ENCODE data around the gene PIK3CB.
"Not testable (repeated sequence)": the region's sequence is repeated elsewhere in the genome, so short reads cannot be mapped to it uniquely, and the experiment has no call there.

PIK3CB gene

DNA sequence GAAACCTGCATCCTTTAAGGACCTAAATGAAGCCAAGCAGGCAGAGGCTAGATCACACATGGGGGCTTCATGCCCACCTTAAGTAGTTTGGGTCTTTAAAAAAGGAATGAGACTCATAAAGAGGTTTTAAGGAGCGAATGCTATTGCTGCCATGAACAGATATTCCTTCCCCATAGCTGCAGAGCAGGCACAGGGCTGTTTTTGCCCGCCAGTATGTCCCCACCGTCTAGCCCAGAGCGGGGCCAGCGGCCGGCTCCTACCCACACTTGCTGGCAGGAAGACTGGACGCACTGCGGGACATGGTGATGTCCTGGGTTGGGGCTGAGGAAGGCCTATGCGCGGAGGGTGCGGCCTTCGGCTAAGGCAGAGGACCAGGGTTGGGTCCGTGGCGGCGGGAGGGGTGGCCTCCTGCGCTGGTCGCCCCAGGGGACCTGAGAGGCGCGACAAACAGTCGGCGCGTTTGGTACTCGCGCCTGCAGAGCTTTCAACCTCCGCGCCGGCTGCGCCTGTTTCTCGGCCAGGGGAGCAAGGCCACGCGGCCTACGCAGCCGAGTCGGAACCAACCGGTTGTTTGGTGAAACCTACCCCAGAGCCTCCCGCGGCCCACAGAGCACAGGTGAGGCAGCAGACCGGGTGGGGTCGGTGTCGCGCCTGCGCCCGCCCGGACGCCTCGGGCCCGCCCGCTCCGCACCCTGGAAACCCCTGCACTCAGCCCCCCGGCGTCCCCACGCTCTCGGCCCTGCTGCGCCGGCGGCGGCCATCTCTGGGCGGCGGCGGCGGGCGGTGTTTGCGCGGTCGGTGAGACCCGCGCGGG is 226.2 kb downstream of the PIK3CB start, which contains the start of gene FAIM:
Gene FAIM, plus strand, starts transcription at position 450 of the 814 bp plus-strand sequence. CDS start 10,956 bp downstream, outside the sequence.
- DNase-seq (ENCODE audit: low read depth), result peak; percentile 76
- H3K4me3 ChIP-seq (ENCODE audit: low read length), result peak within 1 kb of the TSS; percentile 76
- TF ChIP-seq, protein P1, sequence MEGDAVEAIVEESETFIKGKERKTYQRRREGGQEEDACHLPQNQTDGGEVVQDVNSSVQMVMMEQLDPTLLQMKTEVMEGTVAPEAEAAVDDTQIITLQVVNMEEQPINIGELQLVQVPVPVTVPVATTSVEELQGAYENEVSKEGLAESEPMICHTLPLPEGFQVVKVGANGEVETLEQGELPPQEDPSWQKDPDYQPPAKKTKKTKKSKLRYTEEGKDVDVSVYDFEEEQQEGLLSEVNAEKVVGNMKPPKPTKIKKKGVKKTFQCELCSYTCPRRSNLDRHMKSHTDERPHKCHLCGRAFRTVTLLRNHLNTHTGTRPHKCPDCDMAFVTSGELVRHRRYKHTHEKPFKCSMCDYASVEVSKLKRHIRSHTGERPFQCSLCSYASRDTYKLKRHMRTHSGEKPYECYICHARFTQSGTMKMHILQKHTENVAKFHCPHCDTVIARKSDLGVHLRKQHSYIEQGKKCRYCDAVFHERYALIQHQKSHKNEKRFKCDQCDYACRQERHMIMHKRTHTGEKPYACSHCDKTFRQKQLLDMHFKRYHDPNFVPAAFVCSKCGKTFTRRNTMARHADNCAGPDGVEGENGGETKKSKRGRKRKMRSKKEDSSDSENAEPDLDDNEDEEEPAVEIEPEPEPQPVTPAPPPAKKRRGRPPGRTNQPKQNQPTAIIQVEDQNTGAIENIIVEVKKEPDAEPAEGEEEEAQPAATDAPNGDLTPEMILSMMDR (conservative IDR thresholded peaks at IDR 0.05; ENCODE audit: low read length), result no peak

- not testable (repeated sequence) for DNase-seq (ENCODE audit: low read depth); H3K4me3 ChIP-seq (ENCODE audit: low read length)
Measured at GRCh38 chr3:138604106-138604595, 230.6 kb downstream of the PIK3CB start.
